SK-N-SH treated with all-trans-retinoic acid at 6 μM for 48 hours (cell line): ENCODE results near the gene PLXNA4.

ENCODE experiments used
- ATAC-seq: fragments of 200-7000 bp; cut with Tn5 transposase; 3 replicates; pipeline ENCODE4 v1.9.1; 2020; ENCODE audit warnings: mild to moderate bottlenecking, moderate library complexity
- ARNTL ChIP-seq: fragments of 450-650 bp; formaldehyde crosslinking; IDR thresholded peaks from 2 replicates; pipeline ENCODE4 v1.5.0; 2020; ENCODE audit warnings: low read depth, mild to moderate bottlenecking, moderate library complexity, borderline replicate concordance
- BACH2 ChIP-seq: fragments of 250-450 bp; sonication (Bioruptor Pico); IDR thresholded peaks from 2 replicates; pipeline ENCODE4 v1.9.0; 2021; ENCODE audit warnings: mild to moderate bottlenecking, borderline replicate concordance
- CREB5 ChIP-seq: fragments of 250-450 bp; sonication (Bioruptor Pico); IDR thresholded peaks from 2 replicates; pipeline ENCODE4 v1.5.1; 2020; ENCODE audit warnings: low read depth, mild to moderate bottlenecking, moderate library complexity
- CSDC2 ChIP-seq: fragments of 250-450 bp; sonication (Bioruptor Pico); IDR thresholded peaks from 2 replicates; pipeline ENCODE4 v1.5.0; 2020; ENCODE audit warnings: mild to moderate bottlenecking, moderate library complexity
- ESRRG ChIP-seq: fragments of 250-450 bp; sonication (Bioruptor Pico); IDR thresholded peaks from 2 replicates; pipeline ENCODE4 v1.6.1; 2021; ENCODE audit warnings: mild to moderate bottlenecking
- GLIS3 ChIP-seq: fragments of 250-450 bp; sonication (Bioruptor Pico); IDR thresholded peaks from 2 replicates; pipeline ENCODE4 v1.5.0; 2020; ENCODE audit warnings: mild to moderate bottlenecking, moderate library complexity
- ISL1 ChIP-seq: fragments of 250-450 bp; sonication (Bioruptor Pico); IDR thresholded peaks from 2 replicates; pipeline ENCODE4 v2.1.2; 2022; ENCODE audit warnings: mild to moderate bottlenecking, moderate library complexity
- OSR1 ChIP-seq: fragments of 250-450 bp; sonication (Bioruptor Pico); IDR thresholded peaks from 2 replicates; pipeline ENCODE4 v1.8.0; 2022; ENCODE audit warnings: moderate library complexity, mild to moderate bottlenecking, inconsistent platforms
- POU6F1 ChIP-seq: fragments of 250-450 bp; sonication (Bioruptor Pico); IDR thresholded peaks from 2 replicates; pipeline ENCODE4 v1.8.0; 2021; ENCODE audit warnings: low read depth, mild to moderate bottlenecking, moderate library complexity, borderline replicate concordance
- PPARA ChIP-seq: fragments of 250-450 bp; sonication (Bioruptor Pico); IDR thresholded peaks from 2 replicates; pipeline ENCODE4 v1.5.0; 2020; ENCODE audit warnings: mild to moderate bottlenecking, borderline replicate concordance
- RARB ChIP-seq: fragments of 250-450 bp; sonication (Bioruptor Pico); IDR thresholded peaks from 2 replicates; pipeline ENCODE4 v1.8.0; 2021; ENCODE audit warnings: mild to moderate bottlenecking, moderate library complexity
- SNAI2 ChIP-seq: fragments of 250-450 bp; sonication (Bioruptor Pico); IDR thresholded peaks from 2 replicates; pipeline ENCODE4 v1.5.0; 2020; ENCODE audit warnings: mild to moderate bottlenecking, moderate library complexity
- TCF4 ChIP-seq: fragments of 250-450 bp; sonication (Bioruptor Pico); IDR thresholded peaks from 2 replicates; pipeline ENCODE4 v1.8.0; 2021; ENCODE audit warnings: mild to moderate bottlenecking, moderate library complexity, borderline replicate concordance
- ZFP3 ChIP-seq: fragments of 250-450 bp; sonication (Bioruptor Pico); IDR thresholded peaks from 2 replicates; pipeline ENCODE4 v1.5.0; 2020; ENCODE audit warnings: mild to moderate bottlenecking, moderate library complexity
- ZFP30 ChIP-seq: fragments of 450-650 bp; formaldehyde crosslinking; IDR thresholded peaks from 2 replicates; pipeline ENCODE4 v1.5.0; 2022; ENCODE audit warnings: mild to moderate bottlenecking, moderate library complexity
- ZNF8 ChIP-seq: fragments of 450-650 bp; formaldehyde crosslinking; IDR thresholded peaks from 2 replicates; pipeline ENCODE4 v1.5.0; 2020; ENCODE audit warnings: mild to moderate bottlenecking, moderate library complexity
- TF ChIP-seq, protein P1 (sequence below): fragments of 250-450 bp; sonication (Bioruptor Pico); IDR thresholded peaks from 2 replicates; pipeline ENCODE4 v1.8.0; 2020; ENCODE audit warnings: mild to moderate bottlenecking, moderate library complexity, borderline replicate concordance
- TF ChIP-seq, protein P2 (sequence below): fragments of 250-450 bp; sonication (Bioruptor Pico); IDR thresholded peaks from 2 replicates; pipeline ENCODE4 v1.5.1; 2021; ENCODE audit warnings: mild to moderate bottlenecking, moderate library complexity

Gene PLXNA4

DNA sequence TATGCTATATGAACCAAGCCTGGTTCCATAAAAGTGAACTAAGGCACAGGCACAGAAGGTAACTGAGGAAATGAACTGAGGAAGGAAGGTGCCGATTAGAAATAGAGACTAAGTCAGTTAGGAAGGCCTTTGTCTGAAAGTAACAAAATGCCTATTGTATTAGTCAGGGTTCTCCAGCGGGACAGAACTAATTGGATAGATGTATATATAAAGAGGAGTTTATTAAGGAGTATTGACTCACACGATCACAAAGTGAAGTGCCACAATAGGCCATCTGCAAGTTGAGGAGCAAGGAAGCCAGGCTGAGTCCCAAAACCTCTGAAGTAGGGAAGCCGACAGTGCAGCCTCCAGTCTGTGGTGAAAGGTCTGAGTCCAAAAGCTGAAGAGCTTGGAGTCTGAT is 13.9 kb upstream of the PLXNA4 start:
- no peak for ATAC-seq
- TF ChIP-seq GLIS3 (CRISPR knock-in tag) (no peak), ZNF8 (CRISPR knock-in tag) (no peak), OSR1 (CRISPR knock-in tag) (no peak), CREB5 (no peak), TCF4 (CRISPR knock-in tag) (no peak), RARB (CRISPR knock-in tag) (no peak), ZFP30 (CRISPR knock-in tag) (no peak), BACH2 (CRISPR knock-in tag) (no peak), SNAI2 (CRISPR knock-in tag) (no peak), ZFP3 (CRISPR knock-in tag) (no peak), ARNTL (CRISPR knock-in tag) (no peak)
- TF ChIP-seq, protein P1, sequence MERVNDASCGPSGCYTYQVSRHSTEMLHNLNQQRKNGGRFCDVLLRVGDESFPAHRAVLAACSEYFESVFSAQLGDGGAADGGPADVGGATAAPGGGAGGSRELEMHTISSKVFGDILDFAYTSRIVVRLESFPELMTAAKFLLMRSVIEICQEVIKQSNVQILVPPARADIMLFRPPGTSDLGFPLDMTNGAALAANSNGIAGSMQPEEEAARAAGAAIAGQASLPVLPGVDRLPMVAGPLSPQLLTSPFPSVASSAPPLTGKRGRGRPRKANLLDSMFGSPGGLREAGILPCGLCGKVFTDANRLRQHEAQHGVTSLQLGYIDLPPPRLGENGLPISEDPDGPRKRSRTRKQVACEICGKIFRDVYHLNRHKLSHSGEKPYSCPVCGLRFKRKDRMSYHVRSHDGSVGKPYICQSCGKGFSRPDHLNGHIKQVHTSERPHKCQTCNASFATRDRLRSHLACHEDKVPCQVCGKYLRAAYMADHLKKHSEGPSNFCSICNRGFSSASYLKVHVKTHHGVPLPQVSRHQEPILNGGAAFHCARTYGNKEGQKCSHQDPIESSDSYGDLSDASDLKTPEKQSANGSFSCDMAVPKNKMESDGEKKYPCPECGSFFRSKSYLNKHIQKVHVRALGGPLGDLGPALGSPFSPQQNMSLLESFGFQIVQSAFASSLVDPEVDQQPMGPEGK (CRISPR knock-in tag): no peak

- TF ChIP-seq ARNTL (CRISPR knock-in tag): no peak
- TF ChIP-seq, protein P2, sequence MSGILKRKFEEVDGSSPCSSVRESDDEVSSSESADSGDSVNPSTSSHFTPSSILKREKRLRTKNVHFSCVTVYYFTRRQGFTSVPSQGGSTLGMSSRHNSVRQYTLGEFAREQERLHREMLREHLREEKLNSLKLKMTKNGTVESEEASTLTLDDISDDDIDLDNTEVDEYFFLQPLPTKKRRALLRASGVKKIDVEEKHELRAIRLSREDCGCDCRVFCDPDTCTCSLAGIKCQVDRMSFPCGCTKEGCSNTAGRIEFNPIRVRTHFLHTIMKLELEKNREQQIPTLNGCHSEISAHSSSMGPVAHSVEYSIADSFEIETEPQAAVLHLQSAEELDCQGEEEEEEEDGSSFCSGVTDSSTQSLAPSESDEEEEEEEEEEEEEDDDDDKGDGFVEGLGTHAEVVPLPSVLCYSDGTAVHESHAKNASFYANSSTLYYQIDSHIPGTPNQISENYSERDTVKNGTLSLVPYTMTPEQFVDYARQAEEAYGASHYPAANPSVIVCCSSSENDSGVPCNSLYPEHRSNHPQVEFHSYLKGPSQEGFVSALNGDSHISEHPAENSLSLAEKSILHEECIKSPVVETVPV (CRISPR knock-in tag): no peak
- TF ChIP-seq CREB5: no peak
- TF ChIP-seq POU6F1: no peak
- TF ChIP-seq ISL1 (CRISPR knock-in tag): no peak
- TF ChIP-seq ESRRG (CRISPR knock-in tag): no peak
- TF ChIP-seq CSDC2 (CRISPR knock-in tag): no peak
- TF ChIP-seq, protein P1 (CRISPR knock-in tag): no peak
- no peak for TF ChIP-seq TCF4 (CRISPR knock-in tag)
- no peak for TF ChIP-seq OSR1 (CRISPR knock-in tag)
- ATAC-seq: no peak
Observed at GRCh38 chr7:132588596-132588995, 12.3 kb upstream of the PLXNA4 start.

DNA sequence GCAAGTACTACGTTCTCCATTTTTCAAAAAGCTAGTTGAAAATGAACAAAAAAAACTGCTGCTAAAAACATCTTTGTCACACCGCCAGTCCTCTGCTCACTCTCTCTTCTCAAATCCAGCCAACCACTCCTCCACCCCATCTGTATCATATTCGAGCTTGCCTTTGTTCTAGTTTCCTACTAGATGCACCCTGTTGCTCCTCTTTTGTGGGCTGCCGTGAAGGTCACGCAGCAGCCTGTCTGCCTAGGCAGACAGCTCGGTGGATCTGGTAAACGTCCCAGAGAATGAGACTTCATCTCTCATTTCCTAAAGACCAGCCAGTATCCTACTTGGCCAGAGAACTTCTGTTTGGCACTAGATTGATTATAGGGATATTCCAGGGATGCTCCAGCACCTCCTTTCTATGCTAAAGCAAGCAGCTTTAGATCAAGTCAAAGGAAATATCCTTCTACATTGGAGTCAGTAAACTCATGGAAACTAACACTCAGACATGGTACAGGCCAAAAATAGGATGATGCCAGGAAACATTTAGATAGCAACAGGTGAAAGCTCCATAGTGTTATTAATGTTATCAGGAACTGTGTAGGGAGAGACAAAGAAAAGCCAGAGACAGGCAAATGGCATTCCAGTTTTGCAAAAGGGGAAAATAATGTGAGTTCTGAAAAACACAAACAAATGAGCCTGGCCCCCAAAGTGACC is 8.7 kb upstream of the PLXNA4 start:
- ATAC-seq: no peak
- TF ChIP-seq RARB (CRISPR knock-in tag): no peak
- TF ChIP-seq GLIS3 (CRISPR knock-in tag): no peak
- no peak for TF ChIP-seq BACH2 (CRISPR knock-in tag)
- TF ChIP-seq ARNTL (CRISPR knock-in tag): no peak
- TF ChIP-seq, all 23 proteins: peak for 0

DNA sequence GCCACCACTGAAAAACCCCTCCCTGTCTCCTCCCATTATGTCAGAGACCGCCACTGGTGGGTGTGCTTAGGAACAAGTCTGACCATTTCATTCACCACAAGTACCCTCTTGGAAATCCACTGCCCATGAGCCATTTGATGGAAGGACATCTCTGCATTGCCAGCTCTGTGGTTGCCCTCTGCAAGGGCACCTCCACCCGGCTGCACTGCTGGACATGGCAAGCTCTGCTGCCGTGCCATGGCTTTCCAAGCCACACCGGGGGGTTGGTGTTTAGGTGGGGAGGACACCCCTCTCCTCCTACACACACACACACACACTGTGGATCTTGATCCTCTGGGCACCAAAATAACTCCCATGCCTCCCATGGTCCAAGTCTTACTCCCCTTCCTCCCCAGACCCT is 5.2 kb upstream of the PLXNA4 start:
- no peak for ATAC-seq
- TF ChIP-seq ESRRG (CRISPR knock-in tag): no peak
- TF ChIP-seq, protein P1 (CRISPR knock-in tag): no peak
- TF ChIP-seq CREB5: no peak
- TF ChIP-seq GLIS3 (CRISPR knock-in tag): no peak
- no peak for TF ChIP-seq BACH2 (CRISPR knock-in tag)
- TF ChIP-seq PPARA: no peak
